HG03097 (cell line): ENCODE results near the gene CEBPE.

Experiments
- ATAC-seq: cut with Tn5 transposase; IDR thresholded peaks from one replicate; pipeline ENCODE4 v1.9.1; 2021; ENCODE audit not compliant: unreplicated experiment, low FRiP score

Gene CEBPE

DNA sequence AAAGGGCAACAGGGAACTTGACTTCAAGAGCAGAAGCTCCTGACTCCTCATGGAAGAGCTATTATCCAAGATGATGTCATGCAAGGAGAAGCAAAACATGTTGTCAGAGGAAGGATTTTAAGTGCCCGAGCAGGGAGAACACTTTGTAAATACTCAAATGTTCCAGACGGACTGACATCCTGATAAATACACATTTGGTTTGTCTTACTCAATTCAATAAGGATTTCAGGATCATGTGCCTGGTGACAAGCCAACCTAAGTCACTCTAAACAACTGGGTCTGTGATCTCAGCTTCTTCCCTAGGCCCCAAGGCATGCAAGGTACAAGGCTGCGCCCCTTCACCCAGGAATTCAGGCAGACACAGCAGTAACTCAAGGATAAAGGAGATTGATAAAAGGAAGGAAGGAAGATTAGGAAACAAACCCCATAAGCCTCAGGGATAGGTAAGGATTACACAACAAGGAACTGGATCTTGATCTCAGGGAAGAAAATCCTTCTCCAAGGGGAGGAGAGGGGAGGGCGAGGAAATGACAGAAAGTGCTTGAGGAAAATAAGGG, 26.8 kb upstream of the CEBPE start:
- ATAC-seq = no peak

DNA sequence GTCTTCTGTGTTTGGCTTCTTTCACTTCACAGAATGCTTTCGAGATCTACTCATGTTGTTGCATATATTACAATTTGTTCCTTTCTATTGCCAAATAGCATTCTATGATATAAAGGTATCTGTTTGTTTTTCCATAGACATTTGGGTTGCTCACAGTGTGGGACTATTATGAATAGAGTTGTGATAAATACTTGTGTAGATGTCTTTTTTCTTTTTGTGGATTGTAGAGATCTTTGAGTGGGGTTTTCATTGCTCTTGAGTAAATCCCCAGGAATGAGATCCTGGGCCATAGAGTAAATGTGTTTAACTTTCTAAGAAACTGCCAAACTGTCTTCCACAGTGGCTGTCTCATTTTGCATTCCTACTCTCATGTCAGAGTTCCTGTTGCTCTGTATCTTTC, 24.9 kb upstream of the CEBPE start:
- no peak for ATAC-seq

- no peak for ATAC-seq
Observed at GRCh38 chr14:23142826-23143225, 23.8 kb upstream of the CEBPE start.

DNA sequence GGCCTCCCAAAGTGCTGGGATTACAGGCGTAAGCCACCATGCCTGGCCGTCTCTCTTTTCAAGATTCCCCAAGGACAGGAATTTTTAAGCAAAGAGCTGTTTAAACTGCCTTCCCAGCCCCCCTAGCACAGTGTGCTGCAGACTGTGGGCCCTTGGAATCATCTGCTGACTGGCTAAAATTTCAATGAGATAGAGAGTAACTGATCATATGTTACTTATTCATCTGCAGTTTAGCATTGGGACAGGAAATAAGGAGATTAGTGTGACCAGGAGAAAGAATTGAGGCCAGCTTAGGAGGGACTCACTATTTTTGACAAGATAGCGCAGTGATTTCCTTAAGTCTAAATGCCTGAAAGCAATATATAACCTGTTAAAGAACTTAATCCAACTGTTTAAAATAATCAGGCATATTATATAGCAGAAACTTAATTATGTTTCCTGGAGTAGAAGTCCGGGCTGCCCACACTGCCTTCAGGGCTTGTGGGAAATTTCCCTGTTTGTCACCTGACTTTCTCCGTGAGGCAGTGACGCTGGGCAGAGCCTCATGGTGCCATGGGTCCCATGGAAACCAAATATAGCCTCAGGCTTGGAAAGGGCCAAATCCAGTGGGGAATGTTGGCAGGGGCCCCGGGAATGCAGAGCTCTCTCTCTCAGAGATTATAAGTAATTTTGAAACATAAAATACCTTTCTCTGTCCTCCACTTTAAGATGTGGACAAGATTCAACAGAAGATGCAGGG, 22.8 kb upstream of the CEBPE start:
- ATAC-seq = no peak

- ATAC-seq = no peak
Observed at GRCh38 chr14:23140371-23140770, 21.3 kb upstream of the CEBPE start.

GRCh38 chr14:23139874-23140273, 20.8 kb upstream of the CEBPE start:
- no peak for ATAC-seq

DNA sequence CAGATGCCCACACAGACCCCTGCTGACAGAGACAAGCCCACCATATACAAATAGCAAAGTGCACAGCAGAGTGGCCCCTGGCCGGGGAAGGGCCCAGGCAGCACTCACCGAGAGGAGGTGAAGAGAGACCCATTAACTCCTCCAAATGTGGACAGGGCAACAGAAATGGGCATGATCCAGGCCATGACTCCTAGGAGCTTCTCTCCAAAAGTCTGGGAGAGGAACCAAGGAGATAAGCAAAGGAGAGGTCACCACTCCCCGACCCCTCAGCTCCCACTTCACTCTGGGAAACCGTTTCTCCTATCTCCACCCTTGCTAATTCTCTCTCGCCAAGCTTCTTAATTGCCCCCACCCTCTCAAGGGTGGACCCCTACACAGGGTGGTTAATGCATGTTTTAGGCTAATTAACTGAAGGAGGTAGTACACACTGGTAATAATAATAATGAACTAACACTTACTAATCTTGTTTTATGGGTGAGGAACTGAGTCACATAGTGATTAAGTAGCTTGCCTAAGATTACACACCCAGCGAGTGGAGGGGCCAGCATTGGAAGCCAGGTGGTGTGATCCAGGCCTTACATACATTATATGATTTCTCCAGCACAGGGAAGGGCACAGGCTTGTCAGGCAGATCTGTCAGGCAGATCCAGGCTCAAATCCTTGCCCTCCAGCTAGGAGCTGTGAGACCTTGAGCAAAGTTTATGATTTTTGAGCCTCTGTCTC, 18.9 kb upstream of the CEBPE start:
- no peak for ATAC-seq

DNA sequence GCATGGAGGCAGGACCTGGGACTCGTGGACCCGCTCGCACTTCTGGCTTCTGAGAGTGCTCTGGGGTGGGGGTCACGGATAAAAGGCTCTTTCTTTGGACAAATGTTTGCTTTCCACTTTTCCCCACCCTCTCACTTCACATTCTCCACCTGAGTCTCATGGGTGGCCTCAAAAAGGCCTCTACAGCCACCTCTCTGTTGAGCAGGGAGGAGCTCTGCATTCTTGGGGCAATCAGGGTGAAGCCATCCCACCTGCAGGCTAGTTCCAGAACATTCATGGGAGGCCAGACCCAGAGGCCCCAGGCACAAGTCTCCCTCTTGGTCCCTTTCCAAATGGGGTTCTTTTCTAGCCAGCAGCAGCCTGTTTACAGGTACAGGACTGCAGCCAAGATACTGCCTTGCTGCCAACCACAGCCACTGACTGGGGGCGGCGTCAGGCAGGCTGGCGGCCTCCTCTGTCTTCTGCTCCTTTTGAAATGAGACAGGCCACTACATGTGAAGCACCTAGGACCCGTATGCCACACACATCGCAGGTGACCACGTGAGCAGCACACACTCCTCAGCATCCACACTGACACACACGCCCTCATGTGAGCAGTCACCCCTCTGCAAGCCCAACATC, 18.2 kb upstream of the CEBPE start:
- ATAC-seq = no peak

GRCh38 chr14:23136566-23137133, 17.6 kb upstream of the CEBPE start:
- no peak for ATAC-seq

DNA sequence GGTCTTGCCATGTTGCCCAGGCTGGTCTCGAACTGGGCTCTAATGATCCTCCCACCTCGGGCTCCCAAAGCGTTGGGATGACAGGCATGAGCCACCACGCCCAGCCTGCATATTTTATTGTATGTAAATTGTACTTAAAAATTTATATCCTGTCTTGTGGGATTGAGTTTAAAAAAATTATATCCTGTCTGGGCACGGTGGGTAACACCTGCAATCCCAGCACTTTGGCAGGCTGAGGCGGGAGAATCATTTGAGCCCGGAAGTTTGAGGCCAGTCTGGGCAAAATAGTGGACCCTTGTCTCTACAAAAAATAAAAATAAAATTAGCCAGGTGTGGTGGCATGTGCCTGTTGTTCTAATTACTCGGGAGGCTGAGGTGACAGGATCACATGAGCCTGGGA, 13.9 kb upstream of the CEBPE start:
- ATAC-seq = no peak

- ATAC-seq = no peak
Observed at GRCh38 chr14:23131482-23131881, 12.4 kb upstream of the CEBPE start.

DNA sequence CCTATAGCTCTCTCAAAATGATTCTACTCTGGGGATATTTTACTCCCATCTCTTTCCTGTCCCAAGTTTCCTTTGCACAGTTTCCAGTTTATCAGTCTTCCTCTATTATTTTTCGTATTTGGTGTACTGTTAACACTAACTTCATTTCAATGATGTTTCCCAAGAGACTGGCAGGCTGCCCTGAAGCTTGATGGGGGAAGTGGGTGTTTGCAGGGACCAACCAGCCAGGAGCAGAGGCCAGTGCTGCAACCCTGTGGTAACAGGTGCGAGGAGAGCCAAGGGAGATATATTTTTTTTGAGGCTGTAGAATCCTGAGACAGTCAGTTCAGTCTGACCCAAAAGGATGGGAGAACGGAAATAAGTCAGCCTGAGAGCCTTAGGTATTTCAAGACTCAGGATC, 11.8 kb upstream of the CEBPE start:
- ATAC-seq = no peak

GRCh38 chr14:23129759-23130316, 10.8 kb upstream of the CEBPE start:
- ATAC-seq = no peak

- no peak for ATAC-seq
Observed at GRCh38 chr14:23128969-23129758, 10.1 kb upstream of the CEBPE start.

DNA sequence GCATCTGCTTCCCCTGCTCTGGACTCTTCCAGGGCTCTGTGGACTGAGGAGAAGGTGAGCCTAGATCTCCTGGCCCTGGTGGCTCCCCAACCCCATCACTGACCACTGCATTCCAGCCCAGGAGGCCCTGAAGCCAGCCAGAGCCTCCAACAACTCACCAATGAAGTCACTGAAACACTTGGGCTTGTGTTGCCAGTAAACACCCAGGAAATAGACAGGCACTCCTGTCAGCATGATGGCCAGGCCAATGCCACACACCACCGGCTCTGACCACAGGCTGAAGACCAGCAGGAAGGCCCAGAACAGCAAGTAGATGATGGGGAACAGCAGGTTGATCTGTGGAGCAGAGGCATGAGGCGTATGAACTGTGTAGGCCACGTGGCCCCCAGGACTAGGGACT, 8.8 kb upstream of the CEBPE start:
- ATAC-seq = no peak

GRCh38 chr14:23126548-23127278, 7.7 kb upstream of the CEBPE start:
- no peak for ATAC-seq

- no peak for ATAC-seq
Observed at GRCh38 chr14:23125933-23126524, 7.0 kb upstream of the CEBPE start.

DNA sequence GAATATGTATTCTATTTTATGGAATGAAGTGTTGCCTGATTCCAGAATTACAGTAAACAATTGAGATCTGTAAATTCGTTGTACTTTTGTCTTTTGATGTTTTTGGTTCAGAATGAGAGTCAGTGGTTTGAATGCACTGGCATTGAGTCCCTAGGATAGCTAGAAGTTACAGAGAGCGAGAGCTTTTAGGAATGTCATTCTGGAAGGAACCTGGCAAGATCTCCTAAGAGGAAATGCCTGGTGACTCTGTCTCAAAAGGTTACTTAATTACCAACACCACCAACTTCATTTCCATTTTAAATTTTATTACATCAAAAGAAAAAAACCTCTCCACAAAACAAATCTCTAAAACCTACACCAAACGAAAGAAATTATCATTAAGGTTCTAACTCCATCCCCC, 6.0 kb upstream of the CEBPE start:
- ATAC-seq = no peak

DNA sequence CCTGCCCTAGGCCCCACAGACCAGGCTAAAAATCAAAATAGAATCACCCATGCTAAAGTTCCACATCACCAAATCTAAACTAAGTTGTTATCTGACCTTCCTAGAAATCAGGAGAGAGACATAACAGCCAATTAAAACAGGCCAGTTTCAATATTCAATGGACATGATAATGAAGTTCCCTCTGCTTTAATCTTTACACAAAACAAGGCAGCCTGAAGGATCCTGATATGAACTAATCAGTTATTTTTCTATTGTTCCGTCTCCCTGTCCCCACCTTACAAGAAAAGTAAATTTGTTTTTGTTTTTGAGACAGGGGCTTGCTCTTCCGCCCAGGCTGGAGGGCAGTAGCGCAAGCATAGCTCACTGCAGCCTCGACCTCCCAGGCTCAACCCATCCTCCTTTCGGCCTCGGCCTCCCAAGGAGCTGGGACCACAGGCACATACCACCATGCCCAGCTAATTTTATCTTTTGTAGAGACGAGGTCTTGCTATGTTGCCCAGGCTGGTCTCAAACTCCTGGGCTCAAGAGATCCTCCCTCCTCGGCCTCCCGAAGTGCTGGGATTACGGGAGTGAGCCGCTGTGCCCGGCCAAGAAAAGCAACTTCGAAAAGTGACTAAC, 5.4 kb upstream of the CEBPE start:
- no peak for ATAC-seq
